ENCODE data around the gene ZNF485.

The ZNF485 gene

GRCh38 chr10:43606323-43607198 is at the start of gene ZNF485:
Gene ZNF485 (plus strand): TSS chr10:43606438. CDS start chr10:43607051, 613 bp downstream.
- no peaks in the 10 kb centered on the region for H3F3A ChIP-seq (ENCODE audit: insufficient read depth, low read length)
- no peaks in the 10 kb centered on the region for H3K9me3 ChIP-seq (replicated peaks; ENCODE audit: insufficient read depth, low read length)
- TF ChIP-seq EZH2 (optimal IDR thresholded peaks at IDR 0.05; ENCODE audit: low read depth, low read length) (no peak), EZH2phosphoT487 (IDR thresholded peaks at IDR 0.05; ENCODE audit: low read length) (no peak), CTCF (IDR thresholded peaks at IDR 0.05; ENCODE audit: low read length) (no peak)
- peak; percentile 68 for DNase-seq
- peak within 1 kb of the TSS; percentile 70 for H3K4me3 ChIP-seq (ENCODE audit: low read length)
- H4K20me1 ChIP-seq (ENCODE audit: insufficient read depth, low read length), result no peaks in the 10 kb centered on the region
- H3K79me2 ChIP-seq (ENCODE audit: low read length), result no peaks in the 10 kb centered on the region
- peaks cover 9% of the 10 kb centered on the region; the same call in 1 of the 2 replicates for H3K4me1 ChIP-seq (ENCODE audit: low read length)
- peak within 1 kb of the TSS; percentile 63; the same call in 1 of the 2 replicates for H3K9ac ChIP-seq (ENCODE audit: low read length)
- no peak within 1 kb of the TSS for H3K27ac ChIP-seq (ENCODE audit: low read length)
- peak within 1 kb of the TSS; percentile 78 for H3K4me2 ChIP-seq (ENCODE audit: low read depth, low read length)
- no peaks in the 10 kb centered on the region for H3K36me3 ChIP-seq (replicated peaks; ENCODE audit: insufficient read depth, low read length)
- no peaks in the 10 kb centered on the region for H3K9me2 ChIP-seq (replicated peaks; ENCODE audit: insufficient read depth, low read length)
- H3K27me3 ChIP-seq (replicated peaks; ENCODE audit: insufficient read depth, low read length), result no peaks in the 10 kb centered on the region
- peak within 1 kb of the TSS; percentile 89 for H2AFZ ChIP-seq (ENCODE audit: low read length)

GRCh38 chr10:43557214-43557613 is 49.0 kb upstream of the ZNF485 start:
- Histone ChIP-seq H3K4me2 (ENCODE audit: low read depth, low read length) (peak overlapping the region; percentile 42; the same call in 1 of the 2 replicates), H4K20me1 (ENCODE audit: insufficient read depth, low read length) (no peaks in the 10 kb centered on the region), H3K4me3 (ENCODE audit: low read length) (no peak overlapping the region), H2AFZ (ENCODE audit: low read length) (peak overlapping the region; percentile 24; the same call in 1 of the 2 replicates), H3K9ac (ENCODE audit: low read length) (no peak overlapping the region), H3K36me3 (replicated peaks; ENCODE audit: insufficient read depth, low read length) (no peaks in the 10 kb centered on the region), H3K27me3 (replicated peaks; ENCODE audit: insufficient read depth, low read length) (no peaks in the 10 kb centered on the region), H3K27ac (ENCODE audit: low read length) (no peak overlapping the region), H3K9me2 (replicated peaks; ENCODE audit: insufficient read depth, low read length) (no peaks in the 10 kb centered on the region), H3K9me3 (replicated peaks; ENCODE audit: insufficient read depth, low read length) (no peaks in the 10 kb centered on the region), H3F3A (ENCODE audit: insufficient read depth, low read length) (no peaks in the 10 kb centered on the region), H3K79me2 (ENCODE audit: low read length) (no peaks in the 10 kb centered on the region), H3K4me1 (ENCODE audit: low read length) (peaks cover 12% of the 10 kb centered on the region)
- no peak for TF ChIP-seq EZH2phosphoT487 (IDR thresholded peaks at IDR 0.05; ENCODE audit: low read length)
- no peak for TF ChIP-seq EZH2 (optimal IDR thresholded peaks at IDR 0.05; ENCODE audit: low read depth, low read length)
- no peak for DNase-seq

GRCh38 chr10:43569681-43570080 is 36.6 kb upstream of the ZNF485 start:
- Histone ChIP-seq H3K4me3 (ENCODE audit: low read length) (no peak overlapping the region), H3K9me2 (replicated peaks; ENCODE audit: insufficient read depth, low read length) (no peaks in the 10 kb centered on the region), H3F3A (ENCODE audit: insufficient read depth, low read length) (no peaks in the 10 kb centered on the region), H3K9ac (ENCODE audit: low read length) (no peak overlapping the region), H3K4me2 (ENCODE audit: low read depth, low read length) (no peak overlapping the region), H3K9me3 (replicated peaks; ENCODE audit: insufficient read depth, low read length) (no peaks in the 10 kb centered on the region), H4K20me1 (ENCODE audit: insufficient read depth, low read length) (no peaks in the 10 kb centered on the region), H3K79me2 (ENCODE audit: low read length) (no peaks in the 10 kb centered on the region), H3K27me3 (replicated peaks; ENCODE audit: insufficient read depth, low read length) (no peaks in the 10 kb centered on the region), H3K27ac (ENCODE audit: low read length) (no peak overlapping the region), H3K36me3 (replicated peaks; ENCODE audit: insufficient read depth, low read length) (no peaks in the 10 kb centered on the region), H2AFZ (ENCODE audit: low read length) (no peak overlapping the region), H3K4me1 (ENCODE audit: low read length) (no peaks in the 10 kb centered on the region)
- TF ChIP-seq CTCF (IDR thresholded peaks at IDR 0.05; ENCODE audit: low read length) (no peak), EZH2phosphoT487 (IDR thresholded peaks at IDR 0.05; ENCODE audit: low read length) (no peak), EZH2 (optimal IDR thresholded peaks at IDR 0.05; ENCODE audit: low read depth, low read length) (no peak)
- no peak for DNase-seq

- H3K9me3 ChIP-seq (replicated peaks; ENCODE audit: insufficient read depth, low read length), result no peaks in the 10 kb centered on the region
- H3K4me3 ChIP-seq (ENCODE audit: low read length), result no peak overlapping the region
- no peaks in the 10 kb centered on the region for H3K9me2 ChIP-seq (replicated peaks; ENCODE audit: insufficient read depth, low read length)
- H3K79me2 ChIP-seq (ENCODE audit: low read length), result no peaks in the 10 kb centered on the region
- no peak for DNase-seq
- no peaks in the 10 kb centered on the region for H3F3A ChIP-seq (ENCODE audit: insufficient read depth, low read length)
- no peaks in the 10 kb centered on the region for H3K36me3 ChIP-seq (replicated peaks; ENCODE audit: insufficient read depth, low read length)
- no peaks in the 10 kb centered on the region for H3K4me1 ChIP-seq (ENCODE audit: low read length)
- H2AFZ ChIP-seq (ENCODE audit: low read length), result no peak overlapping the region
- H3K27ac ChIP-seq (ENCODE audit: low read length), result no peak overlapping the region
- H3K27me3 ChIP-seq (replicated peaks; ENCODE audit: insufficient read depth, low read length), result no peaks in the 10 kb centered on the region
- no peak overlapping the region for H3K4me2 ChIP-seq (ENCODE audit: low read depth, low read length)
- H4K20me1 ChIP-seq (ENCODE audit: insufficient read depth, low read length), result no peaks in the 10 kb centered on the region
- no peak overlapping the region for H3K9ac ChIP-seq (ENCODE audit: low read length)
- TF ChIP-seq EZH2 (optimal IDR thresholded peaks at IDR 0.05; ENCODE audit: low read depth, low read length), result no peak
- TF ChIP-seq EZH2phosphoT487 (IDR thresholded peaks at IDR 0.05; ENCODE audit: low read length), result no peak
- TF ChIP-seq CTCF (IDR thresholded peaks at IDR 0.05; ENCODE audit: low read length), result no peak
Measured at GRCh38 chr10:43570971-43571370, 35.3 kb upstream of the ZNF485 start.

All from MM.1S (cell line).